GM21360 (cell line): Measurements from ENCODE around the gene TMEM18.

Experiments used
- ATAC-seq: cut with Tn5 transposase; IDR thresholded peaks from one replicate; pipeline ENCODE4 v1.9.1; 2021; ENCODE audit warnings: mild to moderate bottlenecking, moderate library complexity; ENCODE audit not compliant: unreplicated experiment

The TMEM18 gene

DNA sequence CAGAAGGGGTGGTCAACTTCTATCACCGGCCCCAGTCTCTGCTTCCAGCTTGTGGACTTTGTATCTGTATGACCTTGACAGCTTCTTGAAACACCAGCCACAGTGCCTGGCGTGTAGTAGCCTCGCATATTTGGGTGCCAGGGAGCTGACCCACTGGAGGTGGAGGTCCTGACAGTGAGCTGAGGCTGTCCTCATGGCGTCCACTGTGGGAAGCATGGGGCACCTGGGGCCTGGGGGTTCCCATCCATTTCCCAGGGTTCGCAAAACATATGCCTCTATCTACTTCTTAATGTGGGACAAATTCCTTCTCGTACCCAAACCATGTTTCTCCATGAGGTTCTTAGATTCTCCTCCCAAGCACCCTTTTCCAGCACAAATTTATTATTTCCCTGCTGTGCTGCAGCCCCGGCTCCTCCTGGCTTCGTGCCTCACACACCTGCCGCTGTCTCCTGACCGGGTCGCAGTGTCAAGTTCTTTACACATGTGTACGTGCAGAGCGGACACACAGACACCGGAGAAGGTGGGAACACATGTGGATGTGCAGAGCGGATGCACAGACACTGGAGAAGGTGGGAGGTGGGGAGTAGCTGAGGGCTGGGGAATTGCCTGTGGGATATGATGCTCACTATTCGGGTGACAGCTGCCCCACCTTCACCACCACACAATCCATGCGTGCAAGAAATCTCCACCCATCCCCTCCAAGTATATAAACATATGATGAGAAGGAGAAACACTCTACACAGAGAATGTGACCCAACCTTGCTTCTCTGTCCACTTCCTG, 23.4 kb downstream of the TMEM18 start:
- ATAC-seq, result no peak

DNA sequence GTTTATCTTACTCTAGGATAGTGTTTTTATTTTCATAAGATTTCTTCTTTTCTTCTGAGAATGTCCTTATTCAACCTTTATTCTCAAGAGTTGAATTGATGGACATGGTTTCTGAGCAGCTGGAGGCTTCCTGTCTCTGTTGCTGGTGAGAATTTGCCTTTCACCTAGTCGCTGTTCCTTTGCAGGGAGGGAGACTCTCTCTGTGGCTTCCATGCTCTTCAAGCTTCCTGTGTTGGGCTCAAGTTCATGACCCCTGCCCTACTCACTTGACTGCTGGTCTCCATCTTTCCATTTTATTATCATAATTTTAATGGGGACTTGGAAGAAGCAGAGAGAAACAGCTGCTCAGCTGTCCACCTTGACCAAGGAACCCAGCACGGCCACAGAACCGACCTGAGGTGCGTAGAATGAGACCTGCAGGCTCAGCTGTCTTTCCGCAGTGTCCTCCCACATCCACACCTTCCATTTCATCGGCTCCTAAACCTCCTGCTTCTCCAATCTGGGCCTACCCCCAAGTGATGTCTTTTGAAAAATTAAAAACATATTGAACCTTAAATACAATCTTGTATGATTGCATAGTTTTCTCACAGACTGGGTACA, 24.2 kb downstream of the TMEM18 start:
- ATAC-seq, result no peak

DNA sequence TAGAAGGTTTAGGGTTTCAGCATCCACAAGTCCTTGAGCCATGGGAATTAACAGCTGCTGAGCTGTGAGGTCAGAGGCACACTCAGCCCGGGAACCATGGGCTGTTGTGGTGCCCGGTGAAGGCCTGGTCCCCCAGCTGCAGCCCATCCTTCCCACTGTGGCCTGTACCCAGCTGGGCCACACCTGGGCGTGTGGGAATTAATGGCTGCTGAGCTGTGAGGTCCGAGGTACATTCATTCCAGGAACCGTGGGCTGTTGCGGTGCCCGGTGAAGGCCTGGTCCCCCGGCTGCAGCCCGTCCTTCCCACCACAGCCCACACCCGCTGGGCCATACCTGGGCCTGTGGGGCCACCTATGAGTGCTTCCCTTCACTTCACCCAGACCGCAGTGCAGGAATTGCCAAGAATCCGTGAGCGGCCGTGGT, 25.2 kb downstream of the TMEM18 start:
- no peak for ATAC-seq

DNA sequence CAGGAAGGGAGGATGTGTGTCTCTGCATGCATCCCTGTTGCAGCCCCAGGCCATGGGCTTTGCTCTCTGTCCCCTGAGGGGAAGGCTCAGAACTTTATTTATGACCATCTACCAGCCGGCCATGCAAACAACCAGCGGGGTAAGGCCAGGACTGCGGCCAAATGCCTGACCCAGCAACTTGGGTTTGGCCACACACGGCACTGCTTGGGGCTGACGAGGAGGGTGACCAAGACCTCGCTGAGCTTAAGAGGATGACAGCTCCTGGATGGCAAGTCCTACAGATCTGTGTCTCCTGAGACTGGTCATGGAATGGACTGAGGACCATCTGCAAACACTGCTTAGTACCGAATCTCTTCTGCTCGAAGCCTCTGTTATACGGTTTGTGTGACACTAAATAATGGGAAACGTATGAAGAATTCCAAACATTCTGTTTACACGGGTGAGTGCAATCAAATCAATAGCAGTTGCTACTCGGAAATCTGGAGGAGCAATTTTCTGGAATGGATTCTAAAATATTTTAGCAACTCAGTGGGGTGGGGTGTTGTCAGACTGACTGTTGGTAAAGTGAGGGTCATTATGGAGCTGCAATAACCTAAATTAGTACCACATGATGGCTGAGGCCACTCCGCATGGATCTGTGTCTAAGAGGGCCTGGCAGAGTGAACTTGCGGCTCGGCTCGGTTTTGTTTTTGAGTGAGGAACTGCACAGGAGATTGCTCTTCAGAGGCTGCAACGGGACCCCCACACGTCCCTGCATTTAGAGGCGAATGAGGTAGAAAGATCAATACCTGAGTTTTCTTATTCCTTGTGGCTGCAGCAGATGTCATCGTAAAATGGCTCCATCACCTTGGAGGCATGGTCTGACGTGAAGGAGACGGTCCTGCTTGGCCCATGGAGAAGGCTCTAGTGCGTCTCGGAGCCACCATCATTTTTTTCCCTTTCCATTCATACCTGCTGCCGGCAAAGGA, 26.6 kb downstream of the TMEM18 start:
- ATAC-seq, result no peak

DNA sequence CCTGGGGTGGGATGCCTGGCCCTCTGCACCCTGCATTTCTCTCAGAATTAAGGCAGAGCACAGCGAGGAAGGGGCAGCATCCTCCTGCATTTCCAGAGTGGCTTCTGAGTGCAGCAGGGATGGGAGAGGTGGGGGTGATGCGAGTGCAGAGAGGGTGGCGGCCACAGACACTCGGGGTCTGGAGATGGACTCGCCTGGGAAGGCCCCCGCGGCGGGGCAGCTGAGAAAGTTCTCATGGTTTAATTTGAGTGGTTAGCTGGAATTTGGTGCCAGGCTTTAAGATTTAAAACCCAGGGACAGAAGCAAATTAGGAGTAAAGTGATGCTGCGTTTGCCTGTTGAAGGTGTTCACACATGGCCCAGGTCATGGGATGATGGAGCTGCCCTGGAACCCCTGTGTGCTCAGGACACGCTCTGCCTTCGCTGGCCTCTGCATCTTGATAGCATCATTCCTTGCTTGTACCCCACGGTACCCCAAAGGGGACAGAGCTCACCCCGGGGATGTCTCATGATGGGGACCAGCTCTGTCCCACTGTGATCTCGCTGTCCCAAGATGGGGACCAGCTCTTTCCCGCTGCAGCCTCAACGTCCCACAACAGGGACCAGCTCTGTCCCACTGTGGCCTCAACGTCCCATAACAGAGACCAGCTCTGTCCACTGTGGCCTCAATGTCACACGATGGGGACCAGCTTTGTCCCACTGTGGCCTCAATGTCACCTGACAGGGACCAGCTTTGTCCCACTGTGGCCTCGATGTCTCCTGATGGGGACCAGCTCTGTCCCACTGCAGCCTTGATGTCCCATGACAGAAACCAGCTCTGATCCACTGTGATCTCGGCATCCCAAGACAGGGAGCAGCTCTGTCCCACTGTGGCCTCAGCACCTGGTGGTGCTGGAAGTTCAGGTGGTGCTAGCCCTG, 27.5 kb downstream of the TMEM18 start:
- ATAC-seq, result no peak

DNA sequence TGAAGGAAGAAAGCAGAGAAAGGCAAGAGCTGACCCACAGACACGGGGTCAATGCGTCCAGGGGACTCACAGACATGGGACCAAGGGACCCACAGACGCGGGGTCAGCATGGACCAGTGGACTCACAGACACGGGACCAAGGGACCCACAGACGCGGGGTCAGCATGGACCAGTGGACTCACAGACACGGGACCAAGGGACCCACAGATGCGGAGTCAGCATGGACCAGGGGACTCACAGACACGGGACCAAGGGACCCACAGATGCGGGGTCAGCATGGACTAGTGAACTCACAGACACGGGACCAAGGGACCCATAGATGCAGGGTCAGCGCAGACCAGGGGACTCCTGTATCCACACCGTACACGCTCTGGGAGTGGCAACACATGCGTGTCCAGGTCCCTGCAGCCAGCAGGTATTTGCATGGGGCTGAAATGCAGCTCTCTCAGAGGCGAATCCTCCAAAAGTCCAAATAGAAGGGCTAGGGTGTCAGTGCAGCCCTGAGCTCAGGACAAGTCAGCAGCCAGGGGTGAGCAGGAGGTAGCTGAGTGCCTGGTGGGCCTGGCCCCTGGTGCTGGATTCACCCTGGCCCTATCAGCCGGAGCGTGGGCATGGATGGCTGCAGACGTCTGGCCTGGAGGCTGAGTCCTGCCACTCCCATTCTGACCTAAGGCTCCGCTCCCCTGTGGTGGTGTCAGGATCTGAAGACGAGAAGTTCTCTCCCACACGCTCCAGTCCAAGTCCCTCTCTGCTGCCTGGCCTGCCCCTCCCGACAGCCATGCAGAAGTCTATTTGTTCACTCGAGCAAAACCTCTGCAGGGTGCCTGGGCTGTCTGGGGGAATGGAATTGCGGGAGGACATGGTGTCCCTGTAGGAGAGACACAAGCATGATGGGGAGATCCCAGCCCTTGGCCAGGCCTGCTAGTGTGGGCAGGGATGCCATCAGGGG, 28.5 kb downstream of the TMEM18 start:
- ATAC-seq, result no peak

DNA sequence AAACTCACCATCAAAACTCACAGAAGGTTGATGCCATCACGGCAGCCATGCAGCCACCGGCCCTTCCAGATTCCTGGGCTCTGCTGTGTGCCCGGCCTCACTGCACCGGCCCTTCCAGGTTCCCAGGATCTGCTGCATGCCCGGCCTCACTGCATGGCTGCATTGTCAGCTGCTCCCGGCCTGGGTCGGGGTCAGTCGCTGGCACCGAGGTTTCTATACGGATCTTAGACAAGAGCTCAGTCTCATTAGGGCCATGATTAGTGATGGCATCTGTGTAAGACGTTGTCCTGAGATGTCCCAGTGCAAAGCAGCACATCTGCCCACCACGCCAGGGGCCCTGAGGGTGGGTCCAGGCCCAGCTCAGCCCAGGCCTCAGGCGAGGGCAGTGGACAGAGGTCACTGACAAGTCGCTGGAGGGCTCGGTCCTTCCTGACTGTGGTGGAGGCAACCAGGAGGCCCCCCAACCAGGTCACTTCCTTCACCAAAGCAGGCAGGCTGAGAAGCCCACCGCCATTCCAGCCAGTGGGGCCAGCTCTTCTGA, 29.4 kb downstream of the TMEM18 start:
- ATAC-seq, result no peak

DNA sequence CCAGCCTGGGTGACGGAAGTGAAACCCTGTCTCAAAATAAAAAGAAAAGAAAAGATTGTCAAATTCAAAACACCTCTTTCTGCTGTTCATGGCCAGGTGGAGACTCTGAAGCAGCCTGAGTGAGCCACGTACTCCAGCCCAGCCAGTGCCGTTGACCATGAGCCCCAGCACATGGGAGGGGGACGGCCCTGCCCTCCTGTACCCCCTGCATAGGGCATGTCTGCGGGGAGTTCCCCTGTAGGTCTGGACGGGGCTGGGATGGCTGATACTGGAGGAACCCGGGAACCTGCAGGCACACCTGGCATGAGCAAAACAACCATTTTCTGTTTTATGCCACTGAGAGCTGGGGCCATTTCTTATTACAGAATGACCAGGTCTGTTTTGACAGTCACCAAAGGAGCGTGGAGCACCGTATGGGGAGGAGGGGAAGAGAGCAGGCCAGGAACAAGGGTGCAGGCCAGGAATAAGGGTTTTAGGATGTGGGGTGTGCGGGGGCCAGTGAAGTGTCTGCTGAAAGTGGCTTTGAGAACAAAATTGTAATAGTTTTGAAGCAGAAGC, 30.1 kb downstream of the TMEM18 start:
- ATAC-seq, result no peak

DNA sequence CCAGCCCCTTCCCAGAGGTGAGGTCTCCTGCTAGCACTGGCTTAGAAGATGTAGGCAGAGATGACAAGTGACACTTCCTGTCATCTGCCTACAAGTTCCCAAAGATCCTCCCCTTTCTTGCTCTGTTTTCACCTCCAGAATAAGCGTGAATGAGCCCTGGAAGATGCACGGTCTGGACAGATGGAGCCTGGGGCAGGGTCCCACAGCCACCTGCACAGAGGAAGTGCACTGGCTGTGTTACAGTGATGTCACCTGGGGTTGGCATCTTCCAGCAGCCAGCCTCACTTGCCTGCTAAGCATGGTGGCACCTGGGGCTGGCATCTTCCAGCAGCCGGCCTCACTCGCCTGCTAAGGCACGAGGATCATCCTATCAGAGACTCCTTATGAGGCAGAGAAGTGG, 32.3 kb downstream of the TMEM18 start:
- ATAC-seq, result no peak

DNA sequence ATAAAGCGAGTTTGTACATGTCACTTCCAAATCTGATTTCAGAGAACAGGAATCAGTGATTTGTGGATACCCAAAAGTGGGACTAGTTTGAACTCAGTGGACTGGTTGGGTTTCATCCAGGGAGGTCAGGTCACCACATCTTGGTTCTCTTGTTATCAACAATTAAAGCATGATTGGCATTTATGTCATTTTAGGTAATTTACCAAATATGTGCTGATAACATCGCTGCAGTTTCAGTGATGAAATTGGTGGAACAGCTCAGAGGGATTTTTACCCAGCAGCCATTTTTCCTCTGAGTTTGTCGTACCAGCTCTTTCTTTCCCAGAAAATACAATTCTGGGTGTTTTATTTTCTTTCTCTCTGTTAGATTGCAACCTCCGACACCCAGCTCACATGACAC, 33.4 kb downstream of the TMEM18 start:
- no peak for ATAC-seq

DNA sequence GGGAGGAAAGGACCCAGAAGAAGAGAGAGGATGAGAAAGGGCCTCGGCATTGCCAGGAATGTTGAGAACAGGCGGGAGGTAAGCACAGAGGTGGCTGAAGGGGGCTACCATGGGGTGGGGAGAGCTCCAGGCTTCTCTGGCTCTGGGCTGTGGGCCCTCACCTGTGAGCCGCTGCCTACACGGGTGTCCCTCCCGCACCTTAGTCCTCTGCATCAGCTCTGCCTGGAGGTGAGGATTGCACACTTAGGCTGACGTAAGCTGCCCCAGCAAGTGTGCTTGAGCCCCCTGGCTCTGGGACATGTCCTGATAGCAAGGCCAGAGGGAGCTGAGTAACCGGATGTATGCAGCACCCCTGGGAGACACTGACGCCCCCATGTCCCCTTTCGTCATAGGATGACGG, 33.9 kb downstream of the TMEM18 start:
- ATAC-seq, result no peak

DNA sequence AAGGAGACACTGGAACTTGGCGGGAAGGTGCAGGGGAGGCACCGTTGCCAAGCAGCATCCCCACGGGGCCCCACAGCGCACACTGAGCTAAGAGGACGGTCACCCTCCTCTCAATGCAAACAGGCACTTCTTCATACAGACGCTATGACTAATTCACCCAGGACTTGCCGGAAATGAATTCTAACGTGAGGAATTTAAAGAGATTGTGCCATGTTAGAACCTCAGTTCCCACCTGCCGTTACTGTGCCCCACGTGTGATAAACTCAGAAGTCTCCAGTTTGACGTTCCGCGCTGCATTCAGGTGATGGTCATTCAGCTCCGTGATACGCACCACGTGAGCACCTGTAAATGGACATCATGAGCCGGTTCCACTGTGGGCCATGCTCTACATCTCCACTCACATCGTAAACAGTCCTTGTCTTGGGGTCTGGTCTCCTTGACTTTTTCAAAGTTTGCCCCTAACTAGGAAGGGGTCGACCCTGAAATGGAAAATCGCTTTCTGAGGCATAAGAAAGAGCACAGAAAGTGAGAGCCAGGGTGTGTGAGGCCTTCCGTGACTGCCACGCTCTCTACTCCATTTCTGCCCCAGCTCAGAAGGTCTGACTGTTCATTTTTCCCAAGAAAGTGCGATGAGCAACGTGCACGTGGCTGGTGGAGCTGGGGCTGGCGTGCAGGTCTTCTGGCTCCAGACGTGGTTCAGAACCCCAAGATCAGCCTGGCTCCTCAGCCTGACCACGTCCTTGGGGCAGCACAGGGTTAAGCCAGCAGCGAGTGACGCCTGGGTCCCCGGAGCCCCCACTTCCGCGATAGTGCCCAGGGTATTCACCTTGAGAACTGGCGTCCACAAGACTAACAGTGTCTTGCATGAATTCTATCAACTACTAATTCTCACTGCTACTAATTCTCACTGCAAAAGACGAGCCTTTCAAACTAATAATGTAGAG, 35.1 kb downstream of the TMEM18 start:
- ATAC-seq, result no peak

DNA sequence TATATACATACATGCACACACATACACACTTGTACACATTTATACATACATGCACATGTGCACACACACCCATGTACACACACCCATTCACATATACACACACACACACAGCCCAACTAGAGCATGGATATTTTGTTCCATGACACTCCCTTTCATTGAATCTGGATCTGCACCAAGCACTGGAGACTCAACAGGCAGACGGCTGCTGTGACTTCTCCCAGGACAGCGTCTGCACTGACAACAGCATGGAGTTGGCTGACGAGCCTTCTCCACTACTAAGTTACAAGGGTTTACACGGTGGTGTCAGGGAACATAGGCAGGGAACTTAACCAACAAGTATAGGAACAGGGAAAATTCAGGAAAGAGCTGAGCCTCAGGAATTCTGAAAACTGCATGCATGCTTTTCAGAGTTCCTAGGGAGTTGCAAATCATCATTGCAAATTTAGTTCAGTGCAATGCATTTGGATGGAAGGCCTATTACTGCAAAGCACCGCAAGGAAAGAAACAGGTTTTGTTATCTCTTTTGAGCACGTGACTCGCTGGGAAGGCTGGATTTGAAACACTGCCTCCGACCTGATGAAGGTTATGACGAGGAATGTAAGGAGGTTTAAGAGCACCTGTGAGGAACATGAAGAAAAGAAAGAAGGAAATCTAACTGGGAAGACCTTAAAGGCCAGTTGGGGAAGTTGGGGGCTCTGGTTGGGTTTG, 35.9 kb downstream of the TMEM18 start:
- no peak for ATAC-seq

DNA sequence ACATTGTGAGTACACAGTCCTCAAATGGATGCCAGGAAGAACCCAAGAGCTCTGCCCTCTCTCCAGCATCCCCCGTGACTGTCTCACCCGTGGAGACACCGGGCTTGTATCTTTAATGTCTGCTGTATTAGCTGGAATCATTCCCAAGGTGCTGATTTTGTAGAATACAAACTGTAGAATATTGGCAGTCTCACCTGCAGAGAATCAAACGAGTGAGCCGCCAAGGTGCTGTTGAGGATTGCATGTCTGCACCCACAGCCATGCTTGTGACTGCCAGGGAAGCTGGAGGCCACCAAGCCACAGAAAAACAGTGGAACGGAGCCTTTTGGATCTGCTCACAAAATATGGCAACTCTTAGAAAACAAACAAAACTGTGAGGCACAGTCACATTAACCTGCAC, 37.5 kb downstream of the TMEM18 start:
- ATAC-seq, result no peak

DNA sequence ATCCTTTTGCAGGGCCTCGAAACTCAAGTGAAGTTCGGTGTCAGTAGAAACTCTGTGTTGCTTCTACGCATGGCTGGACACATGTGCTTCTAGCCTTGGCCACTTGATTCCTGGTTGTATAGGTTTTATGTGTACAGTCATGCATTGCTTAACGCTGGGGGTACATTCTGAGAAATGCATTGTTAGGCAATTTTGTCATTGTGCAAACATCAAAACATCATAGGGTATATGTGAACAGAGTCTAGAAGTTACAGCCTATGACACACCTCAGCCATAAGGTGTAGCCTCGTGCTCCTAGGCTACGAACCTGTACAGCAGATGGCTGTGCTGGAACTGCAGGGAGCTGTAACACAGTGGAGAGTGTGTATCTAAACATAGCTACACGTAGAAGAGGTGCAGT, 39.4 kb downstream of the TMEM18 start:
- no peak for ATAC-seq

DNA sequence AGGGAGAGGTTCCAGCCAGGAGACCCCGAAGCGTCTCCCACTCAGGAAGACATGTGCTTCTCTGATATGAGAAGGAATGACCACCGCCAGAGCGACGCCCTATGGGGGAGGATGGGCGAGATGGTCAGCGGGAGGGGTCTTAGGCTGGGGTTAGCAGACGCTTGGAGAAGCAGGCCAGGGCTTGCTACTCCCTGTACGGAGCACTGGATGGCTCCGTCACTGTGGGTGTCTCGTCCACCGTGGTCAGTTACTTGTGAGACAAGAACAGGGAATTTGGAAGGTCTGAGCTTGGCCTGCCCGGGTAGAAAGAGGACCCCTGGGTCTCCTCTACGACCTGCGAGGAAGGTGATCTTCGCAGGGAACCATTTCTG, 39.8 kb downstream of the TMEM18 start:
- ATAC-seq, result no peak
